H9 (cell line): ENCODE data around the gene ARCN1. TPM values are rescaled to one million over a fixed set of nuclear protein-coding genes. Genes with fewer than 3 reads are reported as not detected.
A peak's percentile ranks its signal among the peaks of the same experiment; 100 is the strongest.

ENCODE experiments used
- DNase-seq: peaks from one replicate; pipeline ENCODE4 v3.0.0-alpha.2; 2017
- H2AFZ ChIP-seq: one replicate; pipeline ENCODE4 v1.6.1; 2013; ENCODE audit warnings: mild to moderate bottlenecking, low read length, control low read depth, moderate library complexity
- H2AK5ac ChIP-seq: 2 replicates; pipeline ENCODE4 v1.6.1; 2013; ENCODE audit warnings: low read length, control low read depth, mixed read lengths; ENCODE audit not compliant: insufficient read length
- H2BK120ac ChIP-seq: one replicate; pipeline ENCODE4 v1.6.1; 2013; ENCODE audit warnings: low read depth, mild to moderate bottlenecking, low read length, control low read depth, inconsistent platforms; ENCODE audit not compliant: poor library complexity, severe bottlenecking
- H2BK12ac ChIP-seq: 2 replicates; pipeline ENCODE4 v1.6.1; 2013; ENCODE audit warnings: low read length, control low read depth, mixed read lengths, low read depth; ENCODE audit not compliant: insufficient read length
- H2BK15ac ChIP-seq: 2 replicates; pipeline ENCODE4 v1.6.1; 2013; ENCODE audit warnings: low read depth, low read length, control low read depth
- H2BK20ac ChIP-seq: one replicate; pipeline ENCODE4 v1.6.1; 2013; ENCODE audit warnings: low read depth, mild to moderate bottlenecking, low read length, control low read depth, inconsistent platforms; ENCODE audit not compliant: poor library complexity, severe bottlenecking
- H2BK5ac ChIP-seq: 2 replicates; pipeline ENCODE4 v1.6.1; 2013; ENCODE audit warnings: low read length, control low read depth, mixed read lengths; ENCODE audit not compliant: insufficient read length
- H3K14ac ChIP-seq: 2 replicates; pipeline ENCODE4 v1.6.1; 2013; ENCODE audit warnings: low read length, control low read depth; ENCODE audit not compliant: insufficient read depth
- H3K18ac ChIP-seq: 2 replicates; pipeline ENCODE4 v1.6.1; 2013; ENCODE audit warnings: low read depth, mild to moderate bottlenecking, mixed read lengths, low read length, control low read depth; ENCODE audit not compliant: insufficient read length
- H3K23ac ChIP-seq: 2 replicates; pipeline ENCODE4 v1.6.1; 2013; ENCODE audit warnings: low read length, control low read depth, mixed read lengths, low read depth; ENCODE audit not compliant: insufficient read length
- H3K23me2 ChIP-seq: 2 replicates; pipeline ENCODE4 v1.6.1; 2013; ENCODE audit warnings: low read depth, mild to moderate bottlenecking, mixed read lengths, low read length, control low read depth; ENCODE audit not compliant: insufficient read length, poor library complexity, severe bottlenecking
- H3K27ac ChIP-seq: 2 replicates; pipeline ENCODE4 v1.5.1; 2013; ENCODE audit warnings: low read length, control low read depth, mixed read lengths, low read depth; ENCODE audit not compliant: insufficient read length
- H3K27me3 ChIP-seq: 2 replicates; pipeline ENCODE4 v1.6.1; 2013; ENCODE audit warnings: low read length, control low read depth, inconsistent platforms; ENCODE audit not compliant: insufficient read depth
- H3K4ac ChIP-seq: 2 replicates; pipeline ENCODE4 v1.6.1; 2013; ENCODE audit warnings: low read depth, mild to moderate bottlenecking, control low read depth, inconsistent platforms, low read length, moderate library complexity
- H3K4me1 ChIP-seq: 2 replicates; pipeline ENCODE4 v1.6.1; 2013; ENCODE audit warnings: low read length, control low read depth, inconsistent platforms; ENCODE audit not compliant: insufficient read depth
- H3K4me2 ChIP-seq: 2 replicates; pipeline ENCODE4 v1.6.1; 2013; ENCODE audit warnings: low read length, control low read depth, mixed read lengths; ENCODE audit not compliant: insufficient read length, insufficient read depth
- H3K56ac ChIP-seq: 2 replicates; pipeline ENCODE4 v1.6.1; 2013; ENCODE audit warnings: low read depth, mild to moderate bottlenecking, mixed read lengths, low read length, control low read depth; ENCODE audit not compliant: insufficient read length
- H3K79me1 ChIP-seq: 2 replicates; pipeline ENCODE4 v1.6.1; 2013; ENCODE audit warnings: low read depth, mild to moderate bottlenecking, moderate library complexity, low read length, control low read depth, inconsistent platforms; ENCODE audit not compliant: insufficient read depth, poor library complexity, severe bottlenecking
- H3K79me2 ChIP-seq: 2 replicates; pipeline ENCODE4 v1.6.1; 2013; ENCODE audit warnings: low read length, control low read depth, inconsistent platforms; ENCODE audit not compliant: insufficient read depth
- H3K9ac ChIP-seq: 2 replicates; pipeline ENCODE4 v1.6.1; 2013; ENCODE audit warnings: low read length, control low read depth, mixed read lengths; ENCODE audit not compliant: insufficient read length; ENCODE audit errors: extremely low read depth
- H3K9me3 ChIP-seq: one replicate; pipeline ENCODE4 v1.6.1; 2013; ENCODE audit warnings: low read depth, low read length, inconsistent platforms; ENCODE audit not compliant: control insufficient read depth
- H3T11ph ChIP-seq: one replicate; pipeline ENCODE4 v1.6.1; 2013; ENCODE audit warnings: mild to moderate bottlenecking, low read length, control low read depth, inconsistent platforms
- H4K20me1 ChIP-seq: one replicate; pipeline ENCODE4 v1.6.1; 2013; ENCODE audit not compliant: control insufficient read depth, insufficient read length, insufficient read depth
- H4K5ac ChIP-seq: 2 replicates; pipeline ENCODE4 v1.6.1; 2013; ENCODE audit warnings: low read depth, mild to moderate bottlenecking, mixed read lengths, low read length, control low read depth; ENCODE audit not compliant: insufficient read length
- H4K8ac ChIP-seq: replicated peaks from 2 replicates; pipeline ENCODE4 v1.6.1; 2013; ENCODE audit warnings: low read length, control low read depth, mixed read lengths, low read depth; ENCODE audit not compliant: insufficient read length
- H4K91ac ChIP-seq: 2 replicates; pipeline ENCODE4 v1.6.1; 2013; ENCODE audit warnings: low read depth, mild to moderate bottlenecking, moderate library complexity, mixed read lengths, low read length, control low read depth; ENCODE audit not compliant: insufficient read length
- H3K27ac Mint-ChIP-seq, 3 experiments: 2 replicates in 2 of 3; 3 replicates in 1 of 3; pipeline ENCODE4 v1.8.0; 2020 to 2021; ENCODE audit warnings: mixed read lengths in 3 of 3, mild to moderate bottlenecking in 1 of 3, moderate library complexity in 1 of 3
- H3K27me3 Mint-ChIP-seq: 2 replicates; pipeline ENCODE4 v1.8.0; 2021; ENCODE audit warnings: low read depth, mild to moderate bottlenecking, moderate library complexity, mixed read lengths
- H3K36me3 Mint-ChIP-seq, 3 experiments: 2 replicates in 2 of 3; 3 replicates in 1 of 3; pipeline ENCODE4 v1.8.0; 2020 to 2021; ENCODE audit warnings: low read depth in 3 of 3, mixed read lengths in 3 of 3; ENCODE audit not compliant: insufficient read depth in 1 of 3
- H3K4me1 Mint-ChIP-seq, 2 experiments: 2 replicates each; pipeline ENCODE4 v1.8.0; 2020; ENCODE audit warnings: mixed read lengths in 2 of 2
- H3K4me3 Mint-ChIP-seq, 2 experiments: 2 replicates in 1 of 2; 3 replicates in 1 of 2; pipeline ENCODE4 v1.8.0; 2020 to 2021; ENCODE audit warnings: mild to moderate bottlenecking in 2 of 2, mixed read lengths in 2 of 2, moderate library complexity in 1 of 2
- H3K9me3 Mint-ChIP-seq, 2 experiments: 2 replicates in 1 of 2; 3 replicates in 1 of 2; pipeline ENCODE4 v1.8.0; 2020; ENCODE audit warnings: mild to moderate bottlenecking in 2 of 2, mixed read lengths in 2 of 2, moderate library complexity in 1 of 2
- CTCF ChIP-seq: fragments of 200-600 bp; sonication (generic); conservative IDR thresholded peaks from 3 replicates; pipeline ENCODE4 v1.8.0; 2021; ENCODE audit warnings: antibody characterized with exemption, mild to moderate bottlenecking
- WGBS: extraction: QIAGEN DNeasy Blood & Tissue Kit; methylation state at CpG from one replicate; pipeline ENCODE4 v1.1.7; 2013; ENCODE audit warnings: missing lambda C conversion rate, low lambda C conversion rate, mixed read lengths; ENCODE audit not compliant: insufficient read length; ENCODE audit errors: extremely low coverage; 5-methylcytosine and 5-hydroxymethylcytosine counted together
- total RNA-seq: library from RNA; stranded (reverse); gene quantifications from 2 replicates; pipeline ENCODE4 v1.2.1, GENCODE V29; 2021

The ARCN1 gene
- total RNA-seq, 1 experiment from 2014 or later: 152 TPM

GRCh38 chr11:118636569-118637290 lies 64.5 kb downstream of the ARCN1 start:
- H2BK15ac ChIP-seq: no peak overlapping the region
- no peak overlapping the region for H3K9ac ChIP-seq
- no peak overlapping the region for H3K18ac ChIP-seq
- H2AFZ ChIP-seq: no peak overlapping the region
- no peak overlapping the region for H4K91ac ChIP-seq
- Mint-ChIP-seq H3K36me3 (peaks cover 29 to 58% (median 53%) of the 10 kb centered on the region in 3 experiments), H3K27me3 (no peaks in the 10 kb centered on the region), H3K27ac (no peak overlapping the region), H3K9me3 (no peaks in the 10 kb centered on the region), H3K4me1 (peaks cover 24 to 37% of the 10 kb centered on the region in 2 experiments), H3K4me3 (peak overlapping the region in 1 of 2 experiments; percentile 79; a peak in 2 of 5 replicates)
- H3K4ac ChIP-seq: no peak overlapping the region
- no peak overlapping the region for H3K14ac ChIP-seq
- no peak overlapping the region for H3T11ph ChIP-seq
- no peak overlapping the region for H2AK5ac ChIP-seq
- no peaks in the 10 kb centered on the region for H3K27me3 ChIP-seq
- no peaks in the 10 kb centered on the region for H3K79me1 ChIP-seq
- no peak overlapping the region for H3K27ac ChIP-seq
- no peak overlapping the region for H2BK12ac ChIP-seq
- WGBS: no CpG with 5 or more reads among the region's 8 CpGs
- H3K23me2 ChIP-seq: peaks cover 3% of the 10 kb centered on the region
- no peak overlapping the region for H3K56ac ChIP-seq
- no peaks in the 10 kb centered on the region for H4K20me1 ChIP-seq
- H4K8ac ChIP-seq: no peak overlapping the region
- H3K79me2 ChIP-seq: no peaks in the 10 kb centered on the region
- H2BK5ac ChIP-seq: no peak overlapping the region
- no peak overlapping the region for H4K5ac ChIP-seq
- H2BK120ac ChIP-seq: no peak overlapping the region
- no peak for DNase-seq
- no peak overlapping the region for H3K4me2 ChIP-seq
- H3K9me3 ChIP-seq: no peaks in the 10 kb centered on the region
- H3K23ac ChIP-seq: no peak overlapping the region
- H2BK20ac ChIP-seq: no peak overlapping the region
- no peak for TF ChIP-seq CTCF
- H3K4me1 ChIP-seq: peaks cover 12% of the 10 kb centered on the region; the same call in 1 of the 2 replicates
